ENCODE results near the gene ABO. TPM values are rescaled to one million over a fixed set of nuclear protein-coding genes. Genes with fewer than 3 reads are reported as not detected.
"Not testable (repeated sequence)": the region's sequence is repeated elsewhere in the genome, so short reads cannot be mapped to it uniquely, and the experiment has no call there.

Gene ABO
- total and polyA plus RNA-seq, 9 donors, result 16.0 to 27.7 (median 21.1) TPM

DNA sequence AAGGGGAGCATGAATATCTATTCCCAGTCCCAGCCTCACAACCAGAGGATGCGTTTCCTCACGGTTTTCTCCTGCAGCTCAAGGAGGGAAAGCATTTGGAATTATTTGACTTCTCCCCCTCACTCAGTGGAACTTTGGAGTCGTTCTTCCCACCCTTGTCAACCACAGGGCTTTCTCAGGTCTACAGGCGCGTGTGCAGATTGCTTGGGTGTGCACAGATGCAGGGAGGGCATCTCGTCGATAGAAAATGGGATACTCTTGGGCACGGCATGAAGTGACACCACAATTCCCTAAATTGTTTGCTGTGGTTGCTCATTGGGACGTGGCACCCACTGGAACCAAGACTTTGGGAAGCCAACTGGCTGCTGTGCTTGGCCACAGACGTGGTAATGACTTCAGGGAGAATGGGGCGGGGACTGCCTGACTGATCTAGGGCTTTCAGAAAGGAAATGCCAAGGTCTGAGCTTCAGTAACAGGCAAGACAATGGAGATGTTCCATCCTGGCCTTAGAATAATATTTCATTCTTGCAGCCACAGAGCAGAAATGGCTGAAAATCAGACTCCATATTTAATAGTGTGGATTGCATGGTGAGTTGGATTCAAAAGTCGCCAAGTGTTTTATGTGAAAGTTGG is 53.7 kb downstream of the ABO start:
- TF ChIP-seq EP300 (IDR thresholded peaks at IDR 0.05) (no peak), CTCF (IDR thresholded peaks at IDR 0.05) (no peak), POLR2A (IDR thresholded peaks at IDR 0.05) (no peak)
- Histone ChIP-seq H3K9me3 (no peaks in the 10 kb centered on the region), H3K27me3 (no peaks in the 10 kb centered on the region), H3K27ac (no peak overlapping the region), H3K36me3 (no peaks in the 10 kb centered on the region), H3K4me1 (ENCODE audit: insufficient read depth) (no peaks in the 10 kb centered on the region), H3K4me3 (no peak overlapping the region)
- intact Hi-C loops (cut with DNase I), result no loop called here
- no peak for DNase-seq
- 78 to 85% (median 84%) methylated on average over 12 of the region's 12 CpGs for WGBS, 3 donors

DNA sequence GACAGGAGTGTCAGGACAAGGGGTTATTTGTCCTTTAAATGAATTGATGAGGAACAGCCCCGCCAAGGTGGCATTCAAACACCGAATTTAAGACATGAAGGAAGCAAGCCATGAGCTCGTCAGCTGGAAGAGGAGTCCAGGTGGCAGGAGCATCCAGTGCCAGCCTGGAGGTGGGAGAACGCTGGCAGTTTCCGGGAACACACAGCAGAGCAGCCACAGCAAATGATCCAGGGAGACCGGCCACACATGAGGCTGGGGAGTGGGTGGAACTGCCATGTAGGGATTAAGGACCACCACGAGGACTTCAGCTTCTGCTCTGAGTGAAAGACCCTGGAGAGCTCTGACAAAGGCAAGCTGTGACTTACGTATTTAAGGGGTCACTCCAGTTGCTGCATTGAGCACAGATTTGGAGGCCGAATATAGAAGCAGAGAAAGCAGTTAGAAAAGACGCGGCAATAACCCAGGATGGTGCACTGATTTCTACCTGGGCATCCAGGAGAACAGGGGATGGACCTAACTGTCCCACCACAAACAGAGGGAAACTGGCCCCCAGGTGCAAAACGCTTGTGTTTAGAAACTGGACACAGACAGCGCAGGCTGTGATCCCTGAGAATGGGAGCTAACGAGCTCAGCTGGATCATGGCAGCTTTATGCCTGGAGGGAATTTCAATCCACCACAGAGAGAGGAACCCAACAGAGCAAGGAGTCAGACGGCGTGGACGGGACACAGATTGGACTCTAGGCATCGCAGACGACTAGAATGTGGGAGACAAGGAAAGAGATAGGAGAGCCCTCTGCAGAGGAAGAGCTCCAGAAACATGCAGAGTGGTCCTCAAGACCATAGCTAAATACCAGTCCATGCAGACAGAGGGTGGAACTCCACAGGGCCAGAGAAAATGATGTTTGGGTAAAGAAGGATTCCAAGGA is 56.7 kb downstream of the ABO start:
- H3K9me3 ChIP-seq; H3K27me3 ChIP-seq; H3K4me3 ChIP-seq; intact Hi-C loops (cut with DNase I); H3K27ac ChIP-seq; H3K4me1 ChIP-seq (ENCODE audit: insufficient read depth); DNase-seq; H3K36me3 ChIP-seq: not testable (repeated sequence)
- WGBS, 3 donors, result 77 to 78% (median 77%) methylated on average over 19 of the region's 19 CpGs

GRCh38 chr9:133217333-133217988 is 57.5 kb downstream of the ABO start:
- DNase-seq; H3K4me1 ChIP-seq (ENCODE audit: insufficient read depth); H3K9me3 ChIP-seq; H3K27me3 ChIP-seq; H3K4me3 ChIP-seq; intact Hi-C loops (cut with DNase I); H3K36me3 ChIP-seq; H3K27ac ChIP-seq: not testable (repeated sequence)
- 75 to 84% (median 81%) methylated on average over 12 of the region's 12 CpGs for WGBS, 3 donors

DNA sequence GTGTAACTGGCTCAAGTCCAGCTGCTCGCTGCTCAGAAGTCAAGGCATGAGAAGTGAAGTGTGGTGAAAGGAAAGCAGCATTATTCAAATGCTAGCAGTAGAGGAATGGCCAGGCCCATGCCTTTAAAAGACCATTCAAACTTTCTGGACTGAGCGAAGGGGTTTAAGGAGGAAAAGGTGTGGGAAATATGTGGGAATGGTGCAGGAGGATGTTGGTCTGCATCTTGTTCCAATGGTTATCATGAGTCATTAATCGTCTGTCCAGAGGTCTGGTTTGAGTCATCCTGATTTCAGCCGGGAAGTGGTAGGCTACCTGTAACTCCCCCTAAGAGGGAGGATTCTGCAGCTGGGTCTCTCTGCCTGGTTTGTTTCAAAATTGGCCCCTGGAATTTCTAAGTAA is 60.7 kb downstream of the ABO start:
- H3K4me3 ChIP-seq; intact Hi-C loops (cut with DNase I): not testable (repeated sequence)

DNA sequence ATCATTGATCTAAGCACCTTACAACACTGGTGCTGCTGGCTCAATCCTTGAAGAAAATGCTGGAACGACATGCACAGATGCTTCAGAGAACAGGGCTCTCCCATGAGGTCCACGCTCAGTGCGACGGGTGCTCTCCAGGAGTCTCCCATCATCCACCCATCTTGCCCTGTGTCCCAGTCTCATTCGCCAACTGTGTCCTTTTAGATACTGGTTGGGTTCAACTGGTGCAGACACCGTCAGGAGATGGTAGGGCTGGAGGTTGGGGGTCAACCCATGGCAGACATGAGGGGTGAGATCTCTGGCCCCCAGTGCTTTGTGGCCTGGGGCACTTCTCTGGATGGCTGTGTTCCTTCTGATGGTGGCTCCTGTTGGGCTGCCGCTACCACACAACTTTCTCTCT is 64.4 kb downstream of the ABO start:
- H3K27me3 ChIP-seq, result no peaks in the 10 kb centered on the region
- no peak overlapping the region for H3K4me3 ChIP-seq
- DNase-seq, result no peak
- no peaks in the 10 kb centered on the region for H3K9me3 ChIP-seq
- H3K27ac ChIP-seq, result no peak overlapping the region
- WGBS, 3 donors, result 91 to 96% (median 91%) methylated on average over 7 of the region's 7 CpGs
- TF ChIP-seq EP300 (IDR thresholded peaks at IDR 0.05) (no peak), CTCF (IDR thresholded peaks at IDR 0.05) (no peak), POLR2A (IDR thresholded peaks at IDR 0.05) (no peak)
- intact Hi-C loops (cut with DNase I), result no loop called here
- H3K4me1 ChIP-seq (ENCODE audit: insufficient read depth), result no peaks in the 10 kb centered on the region
- H3K36me3 ChIP-seq, result no peaks in the 10 kb centered on the region

More for the DNA sequence above, 60.7 kb downstream of the ABO start:
- H3K36me3 ChIP-seq; DNase-seq; H3K27ac ChIP-seq; H3K4me1 ChIP-seq (ENCODE audit: insufficient read depth); H3K9me3 ChIP-seq; H3K27me3 ChIP-seq: not testable (repeated sequence)
- WGBS, 3 donors, result 12 to 21% (median 13%) methylated on average over 4 of the region's 4 CpGs

- 63 to 73% (median 72%) methylated on average over 7 of the region's 7 CpGs for WGBS, 3 donors
- intact Hi-C loops (cut with DNase I), result no loop called here
These were observed 64.8 kb downstream of the ABO start for GRCh38 chr9:133210202-133210532.

More at GRCh38 chr9:133210202-133210532, 64.8 kb downstream of the ABO start:
- TF ChIP-seq EP300 (IDR thresholded peaks at IDR 0.05), result no peak
- no peak for TF ChIP-seq CTCF (IDR thresholded peaks at IDR 0.05)
- no peak for TF ChIP-seq POLR2A (IDR thresholded peaks at IDR 0.05)
- H3K36me3 ChIP-seq, result no peaks in the 10 kb centered on the region
- no peaks in the 10 kb centered on the region for H3K4me1 ChIP-seq (ENCODE audit: insufficient read depth)
- no peak for DNase-seq
- H3K27ac ChIP-seq, result no peak overlapping the region
- no peaks in the 10 kb centered on the region for H3K27me3 ChIP-seq
- no peaks in the 10 kb centered on the region for H3K9me3 ChIP-seq
- H3K4me3 ChIP-seq, result no peak overlapping the region

All from ovary (tissue), 9 donors.